Neural cell (in vitro differentiated cells): ENCODE data around the gene PLA2G4F. TPM values are rescaled to one million over a fixed set of nuclear protein-coding genes. Genes with fewer than 3 reads are reported as not detected.

Experiments
- H2AFZ ChIP-seq: fragments of 200-600, 300-800 bp; sonication (generic), shearing (Covaris generic); 2 replicates; pipeline ENCODE4 v1.6.0; 2014; ENCODE audit warnings: low read depth, mild to moderate bottlenecking, antibody characterized with exemption, low read length, moderate library complexity
- H3F3A ChIP-seq: fragments of 200-600 bp; shearing (Covaris generic); 2 replicates; pipeline ENCODE4 v1.6.1; 2016; ENCODE audit warnings: mild to moderate bottlenecking, moderate library complexity, mixed read lengths, antibody characterized with exemption, low read length; ENCODE audit not compliant: insufficient read depth, poor library complexity, severe bottlenecking
- H3K27ac ChIP-seq: fragments of 200-600, 300-800 bp; sonication (generic), shearing (Covaris generic); 2 replicates; pipeline ENCODE4 v1.5.1; 2014; ENCODE audit warnings: mild to moderate bottlenecking, low read length, moderate library complexity
- H3K27me3 ChIP-seq: fragments of 300-800, 200-600 bp; sonication (generic), shearing (Covaris generic); 2 replicates; pipeline ENCODE4 v1.6.0; 2014; ENCODE audit warnings: mild to moderate bottlenecking, low read depth, low read length, moderate library complexity; ENCODE audit not compliant: insufficient read depth
- H3K36me3 ChIP-seq: fragments of 300-800, 200-600 bp; sonication (generic), shearing (Covaris generic); 2 replicates; pipeline ENCODE4 v1.5.1; 2014; ENCODE audit warnings: mild to moderate bottlenecking, antibody characterized with exemption, low read length, moderate library complexity; ENCODE audit not compliant: insufficient read depth
- H3K4me2 ChIP-seq: fragments of 300-800, 200-600 bp; sonication (generic), shearing (Covaris generic); 2 replicates; pipeline ENCODE4 v1.6.0; 2014; ENCODE audit warnings: mild to moderate bottlenecking, low read length
- H3K4me3 ChIP-seq: fragments of 300-800, 200-600 bp; sonication (generic), shearing (Covaris generic); 2 replicates; pipeline ENCODE4 v1.5.1; 2014; ENCODE audit warnings: mild to moderate bottlenecking, low read length, moderate library complexity
- H3K79me2 ChIP-seq: fragments of 200-600 bp; shearing (Covaris generic); replicated peaks from 2 replicates; pipeline ENCODE4 v1.6.0; 2014; ENCODE audit warnings: mild to moderate bottlenecking, low read length, moderate library complexity; ENCODE audit not compliant: insufficient read depth
- H3K9ac ChIP-seq: fragments of 300-800, 200-600 bp; sonication (generic), shearing (Covaris generic); 2 replicates; pipeline ENCODE4 v1.6.1; 2016; ENCODE audit warnings: mild to moderate bottlenecking, low read length, mixed read lengths
- H3K9me2 ChIP-seq: fragments of 200-600 bp; shearing (Covaris generic); 2 replicates; pipeline ENCODE4 v1.6.1; 2016; ENCODE audit warnings: mild to moderate bottlenecking, low read length, mixed read lengths; ENCODE audit not compliant: insufficient read depth
- H3K9me3 ChIP-seq: fragments of 200-600, 300-800 bp; sonication (generic), shearing (Covaris generic); 2 replicates; pipeline ENCODE4 v1.6.1; 2016; ENCODE audit warnings: mild to moderate bottlenecking, mixed run types, low read length, moderate library complexity, mixed read lengths
- H4K20me1 ChIP-seq: fragments of 200-600 bp; shearing (Covaris generic); 2 replicates; pipeline ENCODE4 v1.6.1; 2016; ENCODE audit warnings: mild to moderate bottlenecking, mixed run types; ENCODE audit not compliant: insufficient read depth
- CTCF ChIP-seq: fragments of 450-650 bp; IDR thresholded peaks from 2 replicates; pipeline ENCODE4 v1.5.1; 2014; ENCODE audit warnings: antibody characterized with exemption, mild to moderate bottlenecking, moderate library complexity; ENCODE audit not compliant: poor library complexity, severe bottlenecking
- EP300 ChIP-seq: fragments of 450-650 bp; conservative IDR thresholded peaks from 2 replicates; pipeline ENCODE4 v1.6.1; 2014; ENCODE audit warnings: antibody characterized with exemption, mild to moderate bottlenecking, moderate library complexity; ENCODE audit not compliant: poor library complexity, severe bottlenecking
- EZH2 ChIP-seq: fragments of 200-600, 300-800 bp; shearing (Covaris generic), sonication (generic); IDR thresholded peaks from 2 replicates; pipeline ENCODE4 v1.6.1; 2014; ENCODE audit warnings: antibody characterized with exemption, low read length, borderline replicate concordance, mild to moderate bottlenecking; ENCODE audit not compliant: insufficient read depth, poor library complexity, severe bottlenecking
- MXI1 ChIP-seq: fragments of 450-650 bp; conservative IDR thresholded peaks from 2 replicates; pipeline ENCODE4 v1.6.1; 2014; ENCODE audit warnings: antibody characterized with exemption, mild to moderate bottlenecking; ENCODE audit not compliant: poor library complexity, severe bottlenecking
- POLR2AphosphoS5 ChIP-seq: IDR thresholded peaks from 2 replicates; pipeline ENCODE4 v1.6.1; 2012
- RAD21 ChIP-seq: fragments of 450-650 bp; conservative IDR thresholded peaks from 2 replicates; pipeline ENCODE4 v1.6.1; 2014; ENCODE audit warnings: antibody characterized with exemption, mild to moderate bottlenecking, moderate library complexity
- REST ChIP-seq: IDR thresholded peaks from 2 replicates; pipeline ENCODE4 v1.6.1; 2012; ENCODE audit warnings: borderline replicate concordance
- SMC3 ChIP-seq: fragments of 450-650 bp; conservative IDR thresholded peaks from 2 replicates; pipeline ENCODE4 v1.6.1; 2014; ENCODE audit warnings: antibody characterized with exemption, mild to moderate bottlenecking, moderate library complexity; ENCODE audit not compliant: poor library complexity
- TAF1 ChIP-seq: IDR thresholded peaks from 2 replicates; pipeline ENCODE4 v1.6.1; 2012; ENCODE audit warnings: low read depth
- polyA plus RNA-seq: library from polyadenylated mRNA; depleted of rRNA; stranded (reverse); fragments of >200 nt; gene quantifications from 2 replicates; pipeline ENCODE4 v1.2.3, GENCODE V29; 2014

The PLA2G4F gene
- polyA plus RNA-seq, 1 donor from 2014 or later, result not detected

GRCh38 chr15:42157981-42158765 lies 1.7 kb upstream of the PLA2G4F start:
- H4K20me1 ChIP-seq, result no peaks in the 10 kb centered on the region
- no peak overlapping the region for H3K4me3 ChIP-seq
- no peak overlapping the region for H2AFZ ChIP-seq
- no peaks in the 10 kb centered on the region for H3K9me2 ChIP-seq
- no peak overlapping the region for H3K27ac ChIP-seq
- no peak overlapping the region for H3K9ac ChIP-seq
- no peaks in the 10 kb centered on the region for H3K79me2 ChIP-seq
- H3K36me3 ChIP-seq, result no peaks in the 10 kb centered on the region
- no peaks in the 10 kb centered on the region for H3K27me3 ChIP-seq
- H3F3A ChIP-seq, result no peaks in the 10 kb centered on the region
- TF ChIP-seq RAD21, result no peak
- no peak for TF ChIP-seq TAF1
- no peak for TF ChIP-seq EZH2
- no peak for TF ChIP-seq SMC3
- TF ChIP-seq REST, result no peak
- no peak for TF ChIP-seq CTCF
- no peak for TF ChIP-seq POLR2AphosphoS5
- TF ChIP-seq EP300, result no peak
- no peak for TF ChIP-seq MXI1
- H3K9me3 ChIP-seq, result no peaks in the 10 kb centered on the region
- H3K4me2 ChIP-seq, result no peak overlapping the region

GRCh38 chr15:42157381-42157780 lies 945 bp upstream of the PLA2G4F start:
- no peak overlapping the region for H3K4me2 ChIP-seq
- H3K9ac ChIP-seq, result no peak overlapping the region
- H4K20me1 ChIP-seq, result no peaks in the 10 kb centered on the region
- no peak for TF ChIP-seq EZH2
- no peak for TF ChIP-seq REST
- no peak for TF ChIP-seq TAF1
- no peak for TF ChIP-seq POLR2AphosphoS5
- TF ChIP-seq RAD21, result no peak
- no peak for TF ChIP-seq SMC3
- no peak for TF ChIP-seq EP300
- no peak for TF ChIP-seq MXI1
- TF ChIP-seq CTCF, result no peak
- no peak overlapping the region for H3K4me3 ChIP-seq
- H3K27ac ChIP-seq, result no peak overlapping the region
- H3K79me2 ChIP-seq, result no peaks in the 10 kb centered on the region
- H2AFZ ChIP-seq, result no peak overlapping the region
- H3F3A ChIP-seq, result no peaks in the 10 kb centered on the region
- no peaks in the 10 kb centered on the region for H3K9me2 ChIP-seq
- H3K27me3 ChIP-seq, result no peaks in the 10 kb centered on the region
- H3K9me3 ChIP-seq, result no peaks in the 10 kb centered on the region
- H3K36me3 ChIP-seq, result no peaks in the 10 kb centered on the region
